CD4-positive, alpha-beta T cell (primary cell): ENCODE data around the gene DPH1. TPM values are rescaled to one million over a fixed set of nuclear protein-coding genes. Genes with fewer than 3 reads are reported as not detected.

Experiments
- ATAC-seq: fragments of 200-7000 bp; cut with Tn5 transposase; one replicate; pipeline ENCODE4 v1.10.0; 2022; ENCODE audit warnings: mild to moderate bottlenecking; ENCODE audit not compliant: poor library complexity
- CTCF ChIA-PET: fragments of 350-600 bp; sonication (Branson Sonifier 250); formaldehyde crosslinking; loops from one replicate; lab custom pipeline; 2021; ENCODE audit warnings: antibody characterized with exemption, inconsistent platforms; lab: Charles Lee
- POLR2A ChIA-PET: fragments of 350-600 bp; sonication (Branson Sonifier 250); formaldehyde crosslinking; loops from one replicate; lab custom pipeline; 2021; ENCODE audit warnings: antibody characterized with exemption, inconsistent platforms; lab: Charles Lee
- DNase-seq, 14 experiments: peaks; one replicate each; pipeline ENCODE4 v3.0.0-alpha.2; 2013 to 2020; ENCODE audit warnings: mixed read lengths in 2 of 14
- H3K27ac ChIP-seq, 2 donors: one replicate each; pipeline versions ENCODE4 v1.5.1 to v1.7.0; 2013; ENCODE audit warnings: low read length in 2 of 2, low read depth in 1 of 2, mild to moderate bottlenecking in 1 of 2
- H3K27me3 ChIP-seq, 2 experiments: 1 replicate in 1 of 2; 2 replicates in 1 of 2; pipeline versions ENCODE4 v1.6.1 to v1.7.0; 2013; ENCODE audit warnings: low read length in 2 of 2, control low read depth in 1 of 2, mild to moderate bottlenecking in 1 of 2, moderate library complexity in 1 of 2; ENCODE audit not compliant: insufficient read depth in 2 of 2, control insufficient read depth in 1 of 2
- H3K36me3 ChIP-seq: one replicate; pipeline ENCODE4 v1.6.1; 2013; ENCODE audit warnings: low read length, control low read depth; ENCODE audit not compliant: insufficient read depth
- H3K4me1 ChIP-seq: one replicate; pipeline ENCODE4 v1.6.1; 2013; ENCODE audit warnings: low read length, control low read depth; ENCODE audit not compliant: insufficient read depth
- H3K4me3 ChIP-seq: one replicate; pipeline ENCODE4 v1.5.1; 2013; ENCODE audit warnings: mild to moderate bottlenecking, low read length, moderate library complexity
- H3K9me3 ChIP-seq, 2 experiments: 1 replicate in 1 of 2; 2 replicates in 1 of 2; pipeline versions ENCODE4 v1.6.1 to v1.7.0; 2013; ENCODE audit warnings: low read length in 2 of 2, mild to moderate bottlenecking in 2 of 2, control low read depth in 1 of 2, moderate library complexity in 1 of 2; ENCODE audit not compliant: control insufficient read depth in 1 of 2, insufficient read depth in 1 of 2
- H3K27ac Mint-ChIP-seq: one replicate; pipeline ENCODE4 v1.8.0; 2020; ENCODE audit warnings: mixed read lengths
- H3K27me3 Mint-ChIP-seq: one replicate; pipeline ENCODE4 v1.8.0; 2021; ENCODE audit warnings: mixed read lengths
- H3K36me3 Mint-ChIP-seq: one replicate; pipeline ENCODE4 v1.8.0; 2021; ENCODE audit warnings: low read depth, mixed read lengths
- H3K4me1 Mint-ChIP-seq: one replicate; pipeline ENCODE4 v1.8.0; 2021; ENCODE audit warnings: low read depth, mixed read lengths
- H3K4me3 Mint-ChIP-seq: one replicate; pipeline ENCODE4 v1.8.0; 2020; ENCODE audit warnings: mild to moderate bottlenecking, mixed read lengths
- H3K9me3 Mint-ChIP-seq: one replicate; pipeline ENCODE4 v1.8.0; 2020; ENCODE audit warnings: mixed read lengths
- intact Hi-C, 2 experiments: fragments of 100-400 bp; cut with DNase I in 1 of 2; cut with micrococcal nuclease in 1 of 2; formaldehyde crosslinking; loops; one replicate each; pipeline versions ENCODE4 v1.15.1 to v1.9.0; 2023 to 2025; cut with DNase I, micrococcal nuclease
- total RNA-seq, 174 experiments: library from RNA in 2 of 174; stranded (reverse) in 2 of 174; gene quantifications; one replicate each; pipeline ENCODE4 v1.2.3 and lab custom pipeline; 2021 to 2026
- TF ChIP-seq, protein P1 (sequence below): fragments of 200-600 bp; IDR thresholded peaks from one replicate; pipeline ENCODE4 v1.8.0; 2022; ENCODE audit warnings: antibody characterized with exemption, mild to moderate bottlenecking

Gene DPH1
- total RNA-seq, 2 experiments from 2014 or later: 96.4 to 101 TPM

DNA sequence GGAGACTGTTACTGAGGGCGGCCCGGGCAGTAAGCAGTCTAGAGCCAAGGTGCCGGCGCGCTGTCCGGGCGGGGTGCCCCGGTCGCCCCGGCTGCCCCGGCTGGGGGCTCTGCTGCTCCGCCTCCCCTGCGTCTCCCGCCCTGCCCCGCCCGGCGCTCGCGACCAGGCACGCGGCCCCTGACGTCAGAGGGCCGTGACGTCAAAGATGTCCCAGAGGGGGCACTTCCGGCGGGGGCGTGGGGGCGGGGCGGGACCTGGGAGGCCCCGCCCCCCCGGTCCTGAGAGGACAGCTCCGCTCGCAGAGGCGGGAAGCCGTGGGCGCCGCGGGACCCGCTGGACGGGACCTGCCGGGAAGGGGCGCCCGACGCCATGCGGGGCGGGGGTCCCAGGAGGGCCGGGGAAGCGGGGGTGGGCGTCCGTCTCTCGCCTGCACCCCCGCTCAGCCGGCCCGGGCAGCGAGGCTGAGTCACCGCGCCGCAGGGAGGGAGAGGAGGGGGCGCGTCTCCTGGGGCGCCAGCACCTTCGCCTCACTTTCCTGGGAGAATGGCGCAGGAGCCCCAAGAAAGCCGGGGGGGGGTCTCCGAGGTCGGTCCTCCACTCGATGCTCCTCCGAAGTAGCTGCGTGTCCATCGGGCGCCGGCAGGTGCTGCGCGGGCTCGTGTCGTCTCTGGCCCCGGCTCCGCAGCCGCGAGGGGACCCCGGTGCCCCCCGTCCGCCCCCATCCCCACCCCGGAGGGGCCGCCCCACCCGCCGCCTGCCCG, 20.5 kb downstream of the DPH1 start:
- H3K9me3 Mint-ChIP-seq: no peaks in the 10 kb centered on the region
- H3K27me3 ChIP-seq: peaks cover 3 to 11% of the 10 kb centered on the region in 2 experiments
- TF ChIP-seq, protein P1, sequence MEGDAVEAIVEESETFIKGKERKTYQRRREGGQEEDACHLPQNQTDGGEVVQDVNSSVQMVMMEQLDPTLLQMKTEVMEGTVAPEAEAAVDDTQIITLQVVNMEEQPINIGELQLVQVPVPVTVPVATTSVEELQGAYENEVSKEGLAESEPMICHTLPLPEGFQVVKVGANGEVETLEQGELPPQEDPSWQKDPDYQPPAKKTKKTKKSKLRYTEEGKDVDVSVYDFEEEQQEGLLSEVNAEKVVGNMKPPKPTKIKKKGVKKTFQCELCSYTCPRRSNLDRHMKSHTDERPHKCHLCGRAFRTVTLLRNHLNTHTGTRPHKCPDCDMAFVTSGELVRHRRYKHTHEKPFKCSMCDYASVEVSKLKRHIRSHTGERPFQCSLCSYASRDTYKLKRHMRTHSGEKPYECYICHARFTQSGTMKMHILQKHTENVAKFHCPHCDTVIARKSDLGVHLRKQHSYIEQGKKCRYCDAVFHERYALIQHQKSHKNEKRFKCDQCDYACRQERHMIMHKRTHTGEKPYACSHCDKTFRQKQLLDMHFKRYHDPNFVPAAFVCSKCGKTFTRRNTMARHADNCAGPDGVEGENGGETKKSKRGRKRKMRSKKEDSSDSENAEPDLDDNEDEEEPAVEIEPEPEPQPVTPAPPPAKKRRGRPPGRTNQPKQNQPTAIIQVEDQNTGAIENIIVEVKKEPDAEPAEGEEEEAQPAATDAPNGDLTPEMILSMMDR: no peak
- ATAC-seq (peak; percentile 24), DNase-seq (peak; percentile 41 to 90 (median 67))
- CTCF ChIA-PET: interaction anchor here (1.3 kb wide), 1 partner anchor 194 kb away, joined by 3 read pairs; no protein-coding TSS in a partner anchor
- H3K4me3 Mint-ChIP-seq: no peak overlapping the region
- H3K36me3 ChIP-seq: no peaks in the 10 kb centered on the region
- peaks cover 36% of the 10 kb centered on the region for H3K4me1 Mint-ChIP-seq
- intact Hi-C loops: loop anchor here (5.0 to 10.0 kb wide), 6 partner anchors 104 to 352 kb away; partner anchors contain the start of genes MNT (in 1 of the 2), SGSM2 (in 1 of the 2), SMG6 (in 1 of the 2) and SRR (in 1 of the 2)
- peaks cover 54% of the 10 kb centered on the region for H3K4me1 ChIP-seq
- peak overlapping the region; percentile 34 for H3K4me3 ChIP-seq
- H3K27me3 Mint-ChIP-seq: peaks cover 11% of the 10 kb centered on the region
- no peaks in the 10 kb centered on the region for H3K9me3 ChIP-seq
- H3K36me3 Mint-ChIP-seq: no peaks in the 10 kb centered on the region
- H3K27ac ChIP-seq: no peak overlapping the region
- no peak overlapping the region for H3K27ac Mint-ChIP-seq
- POLR2A ChIA-PET: no interaction called here

DNA sequence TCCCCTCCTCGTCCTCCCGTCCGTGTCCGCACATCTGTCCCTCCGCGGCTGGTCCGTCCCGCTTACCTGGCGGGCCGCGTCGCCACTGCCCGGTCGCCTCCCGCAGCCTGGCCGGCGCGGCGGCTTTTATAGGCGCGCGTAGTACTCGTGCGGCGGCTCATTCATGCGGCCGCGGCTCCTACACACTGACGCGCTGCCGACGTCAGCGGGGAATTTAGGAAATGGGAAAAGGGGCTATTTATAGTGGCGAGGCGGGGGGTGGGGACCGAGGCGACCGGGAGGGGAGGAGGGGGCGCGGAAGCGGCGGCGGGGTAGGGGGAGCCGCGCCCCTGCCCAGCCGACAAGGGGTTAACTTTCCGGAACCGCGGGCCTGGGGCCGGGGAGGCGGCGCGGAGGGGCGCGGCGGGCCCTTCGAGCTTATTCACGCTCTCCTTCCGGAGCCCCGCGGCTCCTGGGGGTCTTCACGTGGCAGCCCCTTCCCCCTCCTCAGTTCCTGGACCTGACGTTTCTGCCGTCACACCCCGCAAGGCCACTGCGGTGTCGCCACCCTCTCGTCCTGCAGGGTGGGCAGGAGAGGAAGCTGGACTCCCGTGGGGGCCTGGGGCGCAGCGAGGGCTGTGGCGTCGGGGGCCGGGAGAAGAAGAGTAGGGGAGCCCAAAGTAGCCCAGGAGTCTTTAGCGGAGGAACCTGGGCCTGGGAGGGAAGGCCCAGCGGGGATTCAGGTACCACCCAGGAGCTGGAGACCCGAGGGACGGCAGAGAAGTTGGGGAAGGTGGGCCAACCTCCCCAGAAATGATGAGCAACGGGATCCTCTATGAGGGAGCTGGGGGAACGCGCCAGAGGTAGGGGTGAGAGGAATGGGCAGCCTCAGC, 21.3 kb downstream of the DPH1 start:
- CTCF ChIA-PET: interaction anchor here (1.3 kb wide), 1 partner anchor 193 kb away, joined by 3 read pairs; no protein-coding TSS in a partner anchor
- H3K4me1 Mint-ChIP-seq: peaks cover 36% of the 10 kb centered on the region
- ATAC-seq: no peak
- no peak overlapping the region for H3K27ac ChIP-seq
- intact Hi-C loops: loop anchor here (5.0 to 10.0 kb wide), 6 partner anchors 104 to 351 kb away; partner anchors contain the start of genes MNT (in 1 of the 2), SGSM2 (in 1 of the 2), SMG6 (in 1 of the 2) and SRR (in 1 of the 2)
- peak in 2 of 14 experiments; percentile 65 to 69 for DNase-seq
- TF ChIP-seq, protein P1: no peak
- H3K4me3 Mint-ChIP-seq: peak overlapping the region; percentile 80
- no peaks in the 10 kb centered on the region for H3K9me3 Mint-ChIP-seq
- H3K27me3 ChIP-seq: peaks cover 3 to 11% of the 10 kb centered on the region in 2 experiments
- peaks cover 11% of the 10 kb centered on the region for H3K27me3 Mint-ChIP-seq
- H3K9me3 ChIP-seq: no peaks in the 10 kb centered on the region
- H3K4me3 ChIP-seq: no peak overlapping the region
- H3K36me3 Mint-ChIP-seq: no peaks in the 10 kb centered on the region
- POLR2A ChIA-PET: interaction anchor here (0.7 to 1.6 kb wide), 2 partner anchors 193 to 215 kb away, joined by 3 to 4 read pairs; no protein-coding TSS in a partner anchor
- no peaks in the 10 kb centered on the region for H3K36me3 ChIP-seq
- H3K27ac Mint-ChIP-seq: peak overlapping the region; percentile 19
- H3K4me1 ChIP-seq: peaks cover 58% of the 10 kb centered on the region
